HG03378 (cell line): ENCODE results near the gene GAB4.
"Not testable (repeated sequence)": the region's sequence is repeated elsewhere in the genome, so short reads cannot be mapped to it uniquely, and the experiment has no call there.

ENCODE experiments used
- ATAC-seq: cut with Tn5 transposase; IDR thresholded peaks from one replicate; pipeline ENCODE4 v1.9.1; 2021; ENCODE audit warnings: mild to moderate bottlenecking, moderate library complexity; ENCODE audit not compliant: unreplicated experiment

Gene GAB4

DNA sequence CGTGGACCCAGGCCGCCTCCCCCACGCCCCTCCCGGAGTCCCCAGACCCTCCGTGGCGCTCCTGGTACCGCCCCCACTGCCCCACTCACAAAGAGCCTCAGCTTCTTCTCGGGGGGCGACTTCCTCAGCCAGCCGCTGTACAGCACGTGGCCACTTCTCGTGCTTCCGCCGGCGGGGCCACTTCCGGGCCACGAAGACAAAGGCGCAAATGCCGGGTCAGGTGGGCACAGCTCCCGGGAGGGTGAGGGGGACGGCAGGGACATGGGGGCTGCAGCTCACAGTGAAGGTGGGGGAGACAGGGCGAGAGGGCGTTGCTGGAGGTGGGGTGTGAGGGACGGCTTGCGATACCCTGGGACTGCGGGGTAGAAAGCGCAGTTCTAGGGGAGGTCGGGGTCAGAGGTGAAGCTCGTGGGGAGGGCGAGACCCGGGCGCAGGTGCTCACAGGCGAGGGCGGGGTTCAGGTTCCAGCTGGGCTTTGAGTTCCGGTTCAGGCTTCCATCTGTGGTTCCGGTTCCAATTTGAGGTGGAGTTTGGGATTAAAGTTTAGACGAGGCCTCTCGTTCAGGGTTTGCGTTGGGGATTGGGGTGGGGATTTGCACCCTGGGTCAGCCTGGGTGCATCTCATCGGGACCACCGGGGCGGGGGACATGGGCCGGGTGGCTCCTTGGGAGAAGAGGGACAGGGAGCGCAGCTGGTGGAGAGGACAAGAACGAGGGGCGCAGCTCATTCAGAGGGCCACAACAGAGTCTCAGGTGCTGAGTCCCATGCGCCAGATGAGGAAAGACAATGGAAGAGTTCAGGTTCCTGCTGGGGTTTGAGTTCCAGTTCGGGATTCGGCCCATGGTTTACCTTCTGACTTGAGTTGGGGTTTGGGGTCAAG lies at the start of gene GAB4:
Gene GAB4, minus strand, starts transcription at position 371 of the 880 bp plus-strand sequence. Its CDS starts 108 bp downstream, at position 263.
- ATAC-seq = no peak

GRCh38 chr22:17056807-17057206 lies 48.8 kb upstream of the GAB4 start:
- ATAC-seq = no peak

- ATAC-seq = no peak
Measured at GRCh38 chr22:17056058-17056457, 48.0 kb upstream of the GAB4 start.

DNA sequence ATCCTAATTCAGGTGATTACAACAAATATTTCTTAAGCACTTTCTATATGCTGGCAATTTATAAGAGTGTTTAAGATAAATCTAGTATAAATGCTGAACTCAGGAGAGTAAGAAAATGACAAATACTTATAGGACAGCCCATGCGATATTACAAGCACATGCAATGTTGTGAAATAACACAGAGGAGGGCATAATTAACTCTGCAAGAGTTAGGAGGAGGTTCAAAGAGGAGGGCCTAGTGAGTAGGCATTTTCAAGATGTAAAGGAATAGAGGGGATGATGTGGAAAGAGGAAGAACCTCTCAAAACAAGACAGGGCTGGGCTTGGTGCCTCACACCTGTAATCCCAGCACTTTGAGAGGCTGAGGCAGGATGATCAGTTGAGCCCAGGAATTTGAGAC lies 39.6 kb upstream of the GAB4 start:
- no peak for ATAC-seq

- no peak for ATAC-seq
Measured at GRCh38 chr22:17046566-17047348, 38.7 kb upstream of the GAB4 start.

DNA sequence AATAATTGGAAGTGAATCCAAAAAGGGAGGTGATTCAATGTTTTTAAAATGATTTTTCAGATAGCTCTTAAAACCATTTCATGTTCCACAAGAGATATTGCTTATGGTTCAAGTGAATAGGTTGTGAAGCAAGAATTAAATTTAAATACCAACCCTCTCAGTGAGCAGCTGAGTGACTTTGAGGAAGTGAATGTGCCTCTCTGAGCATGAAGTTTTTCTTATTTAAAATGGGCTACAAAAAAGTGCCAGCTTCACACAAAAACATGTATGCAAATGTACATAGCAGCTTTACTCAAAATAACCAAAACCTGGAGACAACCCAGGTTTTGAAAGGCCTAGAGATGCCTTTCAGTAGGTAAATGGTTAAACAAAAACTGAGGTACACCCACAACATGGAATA lies 35.5 kb upstream of the GAB4 start:
- no peak for ATAC-seq

- peak; percentile 59 for ATAC-seq
Measured at GRCh38 chr22:17036842-17037711, 29.1 kb upstream of the GAB4 start.

- peak; percentile 24 for ATAC-seq
Measured at GRCh38 chr22:17035976-17036841, 28.2 kb upstream of the GAB4 start.

- ATAC-seq = no peak
Measured at GRCh38 chr22:17035246-17035645, 27.2 kb upstream of the GAB4 start.

- not testable (repeated sequence) for ATAC-seq
Measured at GRCh38 chr22:17034532-17034931, 26.5 kb upstream of the GAB4 start.

DNA sequence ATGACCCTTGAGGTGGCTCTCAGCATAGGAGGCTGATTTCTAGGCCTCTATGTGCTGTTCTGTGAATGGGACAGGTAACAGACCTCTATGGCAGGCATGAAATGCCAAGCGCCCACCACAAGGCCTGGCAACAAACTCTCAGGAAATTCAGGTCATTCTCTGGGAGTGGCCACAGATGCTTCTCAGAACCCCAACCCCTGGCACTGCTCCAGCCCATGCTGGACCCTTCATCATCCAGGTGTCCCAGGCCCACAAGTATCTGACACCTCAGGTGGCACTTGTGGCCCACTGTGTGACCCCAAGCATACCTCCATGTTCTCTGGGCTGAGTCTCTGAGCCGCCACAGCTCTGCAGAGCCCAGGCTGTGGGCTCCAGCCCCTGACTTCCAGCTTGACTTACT lies 24.3 kb upstream of the GAB4 start:
- ATAC-seq = not testable (repeated sequence)

DNA sequence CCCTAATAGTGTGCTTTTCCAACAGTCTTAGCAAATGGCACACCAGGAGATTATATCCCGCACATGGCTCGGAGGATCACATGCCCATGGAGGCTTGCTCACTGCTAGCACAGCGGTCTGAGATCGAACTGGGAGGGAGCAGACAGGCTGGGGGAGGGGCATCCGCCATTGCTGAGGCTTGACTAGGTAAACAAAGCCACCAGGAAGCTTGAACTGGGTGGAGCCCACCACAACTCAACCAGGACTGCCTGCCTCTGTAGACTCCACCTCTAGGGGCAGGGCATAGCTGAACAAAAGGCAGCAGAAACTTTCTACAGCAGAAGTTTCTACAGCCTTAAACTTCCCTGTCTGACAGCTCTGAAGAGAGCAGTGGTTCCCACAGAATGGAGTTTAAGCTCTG lies 16.4 kb upstream of the GAB4 start:
- ATAC-seq = not testable (repeated sequence)

GRCh38 chr22:17015552-17015951 lies 7.5 kb upstream of the GAB4 start:
- ATAC-seq = not testable (repeated sequence)

DNA sequence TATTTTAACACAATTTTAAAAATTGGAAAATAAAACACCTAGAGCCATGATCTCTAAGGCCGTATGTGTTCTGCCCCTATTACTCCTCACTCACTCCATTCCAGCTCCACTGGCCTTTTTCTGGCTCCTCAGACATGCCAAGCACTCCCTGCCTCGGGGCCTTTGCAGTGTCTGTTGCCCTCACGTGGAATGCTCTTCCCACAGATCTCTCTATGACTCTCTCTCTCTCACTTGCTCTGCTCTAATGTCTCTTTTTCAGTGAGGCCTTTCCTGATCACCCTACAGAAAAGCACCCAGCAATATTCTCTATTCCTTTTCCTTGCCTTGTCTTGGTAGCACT lies 6.0 kb upstream of the GAB4 start:
- ATAC-seq = not testable (repeated sequence)

DNA sequence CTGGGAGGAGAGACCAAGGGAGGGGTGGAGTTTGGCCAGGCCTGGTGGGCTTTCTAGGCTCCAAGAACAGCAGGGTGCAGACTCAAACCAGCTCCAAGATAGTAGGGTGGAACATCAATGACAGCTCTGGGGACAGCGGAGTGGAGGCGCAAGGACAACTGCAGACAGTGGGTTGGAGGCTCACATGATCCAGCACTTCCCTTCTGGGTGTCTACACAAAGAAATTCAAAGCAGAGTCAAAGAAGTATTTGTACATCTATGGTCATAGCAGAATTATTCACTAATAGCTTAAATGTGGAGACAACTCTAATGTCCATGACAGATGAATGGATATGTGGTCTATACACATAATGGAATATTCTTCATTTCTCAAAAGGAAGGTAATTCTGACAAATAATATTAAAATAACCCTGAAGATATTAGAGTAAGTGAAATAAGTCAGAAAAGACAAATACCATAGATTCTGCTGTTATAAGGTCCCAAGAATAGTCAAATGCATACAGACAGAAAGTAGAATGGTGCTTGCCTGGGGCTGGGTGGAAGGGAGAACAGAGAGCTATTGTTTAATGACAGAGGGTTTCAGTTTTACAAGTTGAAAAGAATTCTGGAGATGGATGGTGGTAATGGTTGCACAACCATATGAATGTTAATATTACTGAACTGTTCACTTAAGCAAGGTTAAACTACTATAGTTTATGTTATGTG lies 5.5 kb upstream of the GAB4 start:
- no peak for ATAC-seq

DNA sequence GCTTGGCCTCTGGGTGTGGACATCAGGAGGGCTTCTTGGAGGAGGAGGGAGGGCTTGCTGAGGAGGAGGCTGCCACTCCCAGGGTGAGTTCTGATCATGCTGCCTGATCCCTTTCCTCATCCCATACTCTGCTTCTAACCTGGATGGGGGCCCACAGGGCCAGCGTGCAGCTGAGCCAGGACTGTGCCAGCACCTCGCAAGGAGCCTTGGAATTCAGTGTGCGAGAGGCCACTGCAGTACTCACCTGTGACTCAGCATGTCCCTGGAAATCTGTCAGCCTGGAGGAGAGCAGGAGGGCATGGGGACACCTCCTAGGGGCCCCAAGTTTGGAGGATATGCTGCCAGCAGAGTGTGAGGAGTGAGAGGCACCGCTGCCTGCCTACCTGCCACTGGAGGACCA lies 4.2 kb upstream of the GAB4 start:
- ATAC-seq = no peak

GRCh38 chr22:17009640-17010291 lies 1.7 kb upstream of the GAB4 start:
- no peak for ATAC-seq

DNA sequence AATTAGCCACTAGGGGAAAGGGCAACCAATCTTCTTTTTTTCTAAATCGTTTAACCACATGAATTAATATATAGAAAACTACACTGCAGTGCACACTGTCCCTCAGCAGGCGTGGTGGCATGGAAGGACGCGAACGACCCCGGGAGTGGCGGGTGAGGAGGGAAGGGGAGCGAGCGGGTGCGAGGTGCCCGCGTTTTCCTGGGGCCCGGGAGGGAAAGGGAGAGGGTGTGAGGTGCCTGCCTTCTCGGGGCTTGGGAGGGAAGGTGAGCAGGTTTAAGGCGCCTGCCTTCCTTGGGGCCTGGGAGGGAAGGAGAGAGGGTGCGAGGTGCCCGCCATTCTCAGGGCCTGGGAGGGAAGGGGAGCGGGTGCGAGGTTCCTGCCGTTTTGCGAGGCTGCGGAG lies 765 bp downstream of the GAB4 start:
- ATAC-seq = no peak

DNA sequence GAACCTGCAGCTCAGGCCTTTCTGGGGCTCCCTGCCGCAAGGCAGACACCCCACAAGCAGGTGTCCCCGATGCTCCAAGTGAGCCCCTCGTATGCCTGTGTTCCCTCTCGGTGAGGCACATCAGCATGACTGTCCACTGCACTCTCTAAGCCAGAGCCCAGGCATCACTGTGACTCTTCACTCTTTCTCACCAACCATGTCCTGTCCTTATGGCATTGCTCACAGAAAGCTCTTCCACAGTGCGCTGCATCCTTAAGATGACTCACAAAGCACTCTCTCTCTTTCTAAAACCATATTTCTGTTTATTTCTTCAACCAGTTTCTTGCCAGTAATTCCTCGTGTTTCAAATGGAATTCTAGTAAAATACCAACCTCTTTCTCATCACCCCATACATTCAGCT lies 18.1 kb downstream of the GAB4 start:
- ATAC-seq = no peak
